ENCODE data around the gene SIX3.

GRCh38 chr2:44938287-44939105 is 3.0 kb upstream of the SIX3 start:
- TF ChIP-seq POLR2A (IDR thresholded peaks at IDR 0.05) (no peak), CTCF (IDR thresholded peaks at IDR 0.05 in 4 of 5, conservative IDR thresholded peaks at IDR 0.05 in 1 of 5) (no peak)
